Liver (tissue), 9 donors: ENCODE data around the gene TP53I11. TPM values are rescaled to one million over a fixed set of nuclear protein-coding genes. Genes with fewer than 3 reads are reported as not detected.

Source experiments
- DNase-seq: peaks from one replicate; pipeline ENCODE4 v3.0.0-alpha.2; 2017; ENCODE audit warnings: low spot score
- H3K27ac ChIP-seq, 2 donors: one replicate each; pipeline ENCODE4 v1.7.0; 2013; ENCODE audit warnings: inconsistent platforms in 2 of 2, low read length in 2 of 2, control low read depth in 1 of 2, low read depth in 1 of 2, mild to moderate bottlenecking in 1 of 2
- H3K27me3 ChIP-seq, 4 donors: one replicate each; pipeline versions ENCODE4 v1.6.1 to v1.7.0; 2013; ENCODE audit warnings: low read length in 3 of 4, inconsistent platforms in 1 of 4, mild to moderate bottlenecking in 1 of 4, moderate library complexity in 1 of 4; ENCODE audit not compliant: control insufficient read depth in 4 of 4, insufficient read depth in 4 of 4
- H3K36me3 ChIP-seq, 4 donors: one replicate each; pipeline versions ENCODE4 v1.6.1 to v1.7.0; 2013; ENCODE audit warnings: low read length in 3 of 4, mild to moderate bottlenecking in 3 of 4, low read depth in 1 of 4, moderate library complexity in 1 of 4; ENCODE audit not compliant: control insufficient read depth in 4 of 4, insufficient read depth in 3 of 4
- H3K4me1 ChIP-seq, 4 donors: one replicate each; pipeline versions ENCODE4 v1.6.1 to v1.7.0; 2013; ENCODE audit warnings: low read length in 3 of 4, mild to moderate bottlenecking in 3 of 4, moderate library complexity in 1 of 4; ENCODE audit not compliant: control insufficient read depth in 4 of 4, insufficient read depth in 4 of 4
- H3K4me3 ChIP-seq, 3 donors: one replicate each; pipeline versions ENCODE4 v1.6.1 to v1.7.0; 2013; ENCODE audit warnings: low read length in 3 of 3, control low read depth in 1 of 3, low read depth in 1 of 3, mild to moderate bottlenecking in 1 of 3
- H3K9ac ChIP-seq, 2 donors: one replicate each; pipeline ENCODE4 v1.7.0; 2013; ENCODE audit warnings: low read length in 2 of 2, mild to moderate bottlenecking in 2 of 2, moderate library complexity in 2 of 2, control low read depth in 1 of 2, low read depth in 1 of 2
- H3K9me3 ChIP-seq, 4 donors: one replicate each; pipeline versions ENCODE4 v1.6.1 to v1.7.0; 2013; ENCODE audit warnings: low read length in 3 of 4; ENCODE audit not compliant: control insufficient read depth in 4 of 4
- EGR1 ChIP-seq, 2 donors: IDR thresholded peaks; 2 replicates each; pipeline ENCODE4 v1.6.1; 2016 to 2018; ENCODE audit warnings: antibody characterized with exemption in 2 of 2, low read depth in 2 of 2
- FOXA2 ChIP-seq: IDR thresholded peaks from 2 replicates; pipeline ENCODE4 v1.6.1; 2016; ENCODE audit warnings: antibody characterized with exemption
- GABPA ChIP-seq, 2 donors: IDR thresholded peaks in 1 of 2; conservative IDR thresholded peaks in 1 of 2; 2 replicates each; pipeline ENCODE4 v1.6.1; 2016; ENCODE audit warnings: antibody characterized with exemption in 2 of 2, mild to moderate bottlenecking in 1 of 2, moderate library complexity in 1 of 2
- HNF4A ChIP-seq, 2 donors: conservative IDR thresholded peaks; 2 replicates each; pipeline ENCODE4 v1.6.1; 2016; ENCODE audit warnings: antibody characterized with exemption in 2 of 2, mild to moderate bottlenecking in 2 of 2
- HNF4G ChIP-seq: IDR thresholded peaks from 2 replicates; pipeline ENCODE4 v1.6.1; 2016; ENCODE audit warnings: antibody characterized with exemption
- JUND ChIP-seq, 2 donors: IDR thresholded peaks; 2 replicates each; pipeline ENCODE4 v1.6.1; 2016; ENCODE audit warnings: antibody characterized with exemption in 2 of 2
- NR2F2 ChIP-seq: IDR thresholded peaks from 2 replicates; pipeline ENCODE4 v1.6.1; 2016; ENCODE audit warnings: antibody characterized with exemption
- RAD21 ChIP-seq, 2 donors: IDR thresholded peaks; 2 replicates each; pipeline ENCODE4 v1.6.1; 2016; ENCODE audit warnings: antibody characterized with exemption in 2 of 2, mild to moderate bottlenecking in 2 of 2
- SP1 ChIP-seq: IDR thresholded peaks from 2 replicates; pipeline ENCODE4 v1.6.1; 2018; ENCODE audit warnings: antibody characterized with exemption, mild to moderate bottlenecking
- TAF1 ChIP-seq: conservative IDR thresholded peaks from 2 replicates; pipeline ENCODE4 v1.6.1; 2016; ENCODE audit warnings: antibody characterized with exemption, mild to moderate bottlenecking
- WGBS: extraction: QIAGEN DNeasy Blood & Tissue Kit; methylation state at CpG from one replicate; pipeline ENCODE4 v1.1.7; 2013; 5-methylcytosine and 5-hydroxymethylcytosine counted together
- polyA plus RNA-seq, 2 donors: library from polyadenylated mRNA; stranded (reverse) in 1 of 2; unstranded in 1 of 2; fragments of 200-250 nt in 1 of 2; fragments of >200 nt in 1 of 2; fragmentation: Nextera tagmentation in 1 of 2; extraction: Ambion mirVana in 1 of 2; gene quantifications; one replicate each; pipeline versions ENCODE4 v1.2.1 to v1.2.3, GENCODE V29; 2013 to 2015
- total RNA-seq, 2 donors: library from RNA; depleted of rRNA; stranded (reverse); fragments of >200 nt; gene quantifications; one replicate each; pipeline ENCODE4 v1.2.3, GENCODE V29; 2014
- TF ChIP-seq, protein P1 (sequence below): IDR thresholded peaks from 2 replicates; pipeline ENCODE4 v1.6.1; 2016; ENCODE audit warnings: antibody characterized with exemption
- TF ChIP-seq, protein P2 (sequence below): IDR thresholded peaks from 2 replicates; pipeline ENCODE4 v1.6.1; 2016; ENCODE audit warnings: antibody characterized with exemption
- TF ChIP-seq, protein P3 (sequence below): IDR thresholded peaks from 2 replicates; pipeline ENCODE4 v1.6.1; 2016; ENCODE audit warnings: antibody characterized with exemption, mild to moderate bottlenecking
- TF ChIP-seq, protein P4 (sequence below): fragments of 150-350 bp; IDR thresholded peaks from 2 replicates; pipeline ENCODE4 v1.5.1; 2017; ENCODE audit warnings: improper control_type of control experiment, low read depth, low read length; ENCODE audit not compliant: missing input control
- donor health status: healthy.
- donor health status: healthy.
- donor health status: healthy.
- donor health status: healthy.
- donor health status: healthy.

The TP53I11 gene
- total and polyA plus RNA-seq, 4 donors, result 3.6 to 16.0 (median 8.3) TPM

DNA sequence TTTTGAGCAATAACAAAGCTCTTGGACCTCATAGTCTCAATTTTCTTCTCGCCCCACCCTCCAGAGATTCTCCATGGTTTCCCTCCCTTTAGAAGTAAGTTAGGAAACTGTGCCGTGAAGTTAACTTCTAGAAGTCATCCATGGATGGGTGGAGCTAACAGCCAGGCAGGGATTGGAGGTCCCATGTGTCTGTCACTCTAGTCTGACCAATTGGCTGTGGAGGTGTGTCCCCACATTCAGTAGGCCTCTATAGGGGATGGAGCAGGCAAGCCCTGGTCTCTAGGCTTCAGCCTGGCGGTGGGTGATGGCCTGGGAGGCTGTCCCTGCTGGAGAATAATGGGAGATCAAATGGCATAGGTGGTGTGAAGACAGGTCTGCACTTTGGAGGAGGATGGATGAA lies 50.7 kb downstream of the TP53I11 start:
- TF ChIP-seq, protein P1, sequence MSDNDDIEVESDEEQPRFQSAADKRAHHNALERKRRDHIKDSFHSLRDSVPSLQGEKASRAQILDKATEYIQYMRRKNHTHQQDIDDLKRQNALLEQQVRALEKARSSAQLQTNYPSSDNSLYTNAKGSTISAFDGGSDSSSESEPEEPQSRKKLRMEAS, result no peak
- TF ChIP-seq, protein P2, sequence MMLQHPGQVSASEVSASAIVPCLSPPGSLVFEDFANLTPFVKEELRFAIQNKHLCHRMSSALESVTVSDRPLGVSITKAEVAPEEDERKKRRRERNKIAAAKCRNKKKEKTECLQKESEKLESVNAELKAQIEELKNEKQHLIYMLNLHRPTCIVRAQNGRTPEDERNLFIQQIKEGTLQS, result no peak
- TF ChIP-seq TAF1 (no peak), HNF4A (conservative IDR thresholded peaks at IDR 0.05) (no peak), JUND (IDR thresholded peaks at IDR 0.05) (no peak), RAD21 (IDR thresholded peaks at IDR 0.05) (no peak), NR2F2 (no peak), HNF4G (no peak), GABPA (IDR thresholded peaks at IDR 0.05 in 1 of 2, conservative IDR thresholded peaks at IDR 0.05 in 1 of 2) (no peak), FOXA2 (no peak), EGR1 (IDR thresholded peaks at IDR 0.05; ENCODE audit: low read depth in 2 of 2) (no peak)
- TF ChIP-seq, protein P3, sequence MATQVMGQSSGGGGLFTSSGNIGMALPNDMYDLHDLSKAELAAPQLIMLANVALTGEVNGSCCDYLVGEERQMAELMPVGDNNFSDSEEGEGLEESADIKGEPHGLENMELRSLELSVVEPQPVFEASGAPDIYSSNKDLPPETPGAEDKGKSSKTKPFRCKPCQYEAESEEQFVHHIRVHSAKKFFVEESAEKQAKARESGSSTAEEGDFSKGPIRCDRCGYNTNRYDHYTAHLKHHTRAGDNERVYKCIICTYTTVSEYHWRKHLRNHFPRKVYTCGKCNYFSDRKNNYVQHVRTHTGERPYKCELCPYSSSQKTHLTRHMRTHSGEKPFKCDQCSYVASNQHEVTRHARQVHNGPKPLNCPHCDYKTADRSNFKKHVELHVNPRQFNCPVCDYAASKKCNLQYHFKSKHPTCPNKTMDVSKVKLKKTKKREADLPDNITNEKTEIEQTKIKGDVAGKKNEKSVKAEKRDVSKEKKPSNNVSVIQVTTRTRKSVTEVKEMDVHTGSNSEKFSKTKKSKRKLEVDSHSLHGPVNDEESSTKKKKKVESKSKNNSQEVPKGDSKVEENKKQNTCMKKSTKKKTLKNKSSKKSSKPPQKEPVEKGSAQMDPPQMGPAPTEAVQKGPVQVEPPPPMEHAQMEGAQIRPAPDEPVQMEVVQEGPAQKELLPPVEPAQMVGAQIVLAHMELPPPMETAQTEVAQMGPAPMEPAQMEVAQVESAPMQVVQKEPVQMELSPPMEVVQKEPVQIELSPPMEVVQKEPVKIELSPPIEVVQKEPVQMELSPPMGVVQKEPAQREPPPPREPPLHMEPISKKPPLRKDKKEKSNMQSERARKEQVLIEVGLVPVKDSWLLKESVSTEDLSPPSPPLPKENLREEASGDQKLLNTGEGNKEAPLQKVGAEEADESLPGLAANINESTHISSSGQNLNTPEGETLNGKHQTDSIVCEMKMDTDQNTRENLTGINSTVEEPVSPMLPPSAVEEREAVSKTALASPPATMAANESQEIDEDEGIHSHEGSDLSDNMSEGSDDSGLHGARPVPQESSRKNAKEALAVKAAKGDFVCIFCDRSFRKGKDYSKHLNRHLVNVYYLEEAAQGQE, result no peak
- WGBS, result 82% methylated on average over 3 of the region's 3 CpGs
- H3K27me3 ChIP-seq, result no peaks in the 10 kb centered on the region
- no peaks in the 10 kb centered on the region for H3K4me1 ChIP-seq
- H3K9ac ChIP-seq, result no peak overlapping the region
- peaks cover 0 to 3% (median under 1%) of the 10 kb centered on the region in 4 donors for H3K9me3 ChIP-seq
- H3K27ac ChIP-seq, result no peak overlapping the region
- H3K36me3 ChIP-seq, result no peaks in the 10 kb centered on the region
- peak; percentile 77 for DNase-seq
- no peak overlapping the region for H3K4me3 ChIP-seq

DNA sequence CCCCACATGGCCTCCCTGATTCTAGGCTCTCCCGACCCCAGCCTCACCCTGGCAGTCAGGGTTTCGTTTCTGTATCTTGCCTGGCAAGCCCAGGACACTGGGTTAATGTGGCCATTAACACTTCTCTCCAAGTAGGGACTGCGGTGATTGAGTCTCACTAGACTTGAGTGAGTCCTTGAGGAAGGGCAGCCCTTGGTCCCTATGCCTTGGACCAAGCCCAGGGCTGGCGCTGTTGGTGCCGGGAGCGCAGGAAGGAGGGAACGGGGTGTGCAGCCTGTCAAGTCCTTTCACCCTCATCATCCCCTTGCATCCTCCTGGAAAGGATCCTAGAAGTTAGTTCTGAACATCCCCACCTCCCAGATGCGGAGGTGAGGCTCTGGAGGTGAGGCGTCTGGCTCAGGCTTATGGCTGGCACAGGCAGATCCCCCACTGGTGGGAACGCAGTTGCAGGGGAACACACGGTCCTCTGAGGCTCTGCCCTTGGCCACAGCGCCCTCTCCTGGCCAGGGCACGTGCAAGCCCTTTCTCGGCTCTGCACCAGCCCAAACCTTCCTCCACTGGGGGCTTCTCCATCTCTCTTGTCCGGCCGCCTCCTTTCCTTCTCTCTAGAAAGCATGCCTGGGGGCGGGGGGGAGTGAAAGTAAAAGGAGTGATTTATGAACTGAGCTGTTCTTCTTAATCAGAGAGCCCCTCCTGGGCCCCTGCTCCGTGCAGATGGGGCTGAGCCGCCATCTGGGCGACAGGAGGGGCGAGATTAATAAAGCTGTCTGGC lies 56.7 kb downstream of the TP53I11 start:
- H3K9ac ChIP-seq, result no peak overlapping the region
- 56% methylated on average over 21 of the region's 21 CpGs for WGBS
- TF ChIP-seq RAD21 (IDR thresholded peaks at IDR 0.05) (peak; percentile 71 to 79), SP1 (no peak)
- TF ChIP-seq, protein P4, sequence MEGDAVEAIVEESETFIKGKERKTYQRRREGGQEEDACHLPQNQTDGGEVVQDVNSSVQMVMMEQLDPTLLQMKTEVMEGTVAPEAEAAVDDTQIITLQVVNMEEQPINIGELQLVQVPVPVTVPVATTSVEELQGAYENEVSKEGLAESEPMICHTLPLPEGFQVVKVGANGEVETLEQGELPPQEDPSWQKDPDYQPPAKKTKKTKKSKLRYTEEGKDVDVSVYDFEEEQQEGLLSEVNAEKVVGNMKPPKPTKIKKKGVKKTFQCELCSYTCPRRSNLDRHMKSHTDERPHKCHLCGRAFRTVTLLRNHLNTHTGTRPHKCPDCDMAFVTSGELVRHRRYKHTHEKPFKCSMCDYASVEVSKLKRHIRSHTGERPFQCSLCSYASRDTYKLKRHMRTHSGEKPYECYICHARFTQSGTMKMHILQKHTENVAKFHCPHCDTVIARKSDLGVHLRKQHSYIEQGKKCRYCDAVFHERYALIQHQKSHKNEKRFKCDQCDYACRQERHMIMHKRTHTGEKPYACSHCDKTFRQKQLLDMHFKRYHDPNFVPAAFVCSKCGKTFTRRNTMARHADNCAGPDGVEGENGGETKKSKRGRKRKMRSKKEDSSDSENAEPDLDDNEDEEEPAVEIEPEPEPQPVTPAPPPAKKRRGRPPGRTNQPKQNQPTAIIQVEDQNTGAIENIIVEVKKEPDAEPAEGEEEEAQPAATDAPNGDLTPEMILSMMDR, result peak; percentile 54
- DNase-seq, result peak; percentile 66
- no peaks in the 10 kb centered on the region for H3K27me3 ChIP-seq
- no peak overlapping the region for H3K27ac ChIP-seq
- H3K4me1 ChIP-seq, result no peaks in the 10 kb centered on the region
- peaks cover 0 to 3% (median under 1%) of the 10 kb centered on the region in 4 donors for H3K9me3 ChIP-seq
- H3K4me3 ChIP-seq, result no peak overlapping the region
- H3K36me3 ChIP-seq, result no peaks in the 10 kb centered on the region
